Astrocyte (in vitro differentiated cells and primary cell): ENCODE measurements around the gene HMOX2. TPM values are rescaled to one million over a fixed set of nuclear protein-coding genes. Genes with fewer than 3 reads are reported as not detected.

Experiments used
- DNase-seq: peaks from one replicate; pipeline ENCODE4 v3.0.0-alpha.2; 2010; ENCODE audit warnings: low read depth
- FAIRE-seq: peaks from 2 replicates; lab custom pipeline; 2011; peaks lifted over from hg19 to GRCh38; lab: Jason Lieb, UNC
- H2AFZ ChIP-seq: 2 replicates; pipeline ENCODE4 v1.6.0; 2012; ENCODE audit warnings: low read depth, low read length, inconsistent platforms
- H3K27ac ChIP-seq: 2 replicates; pipeline ENCODE4 v1.5.1; 2011; ENCODE audit warnings: low read depth, low read length, inconsistent platforms
- H3K27me3 ChIP-seq: 2 replicates; pipeline ENCODE4 v1.6.0; 2011; ENCODE audit warnings: low read length, inconsistent platforms; ENCODE audit not compliant: insufficient read depth
- H3K36me3 ChIP-seq: 2 replicates; pipeline ENCODE4 v1.5.1; 2011; ENCODE audit warnings: low read length, inconsistent platforms; ENCODE audit not compliant: insufficient read depth
- H3K4me1 ChIP-seq: 2 replicates; pipeline ENCODE4 v1.5.1; 2011; ENCODE audit warnings: low read length, inconsistent platforms; ENCODE audit not compliant: insufficient read depth
- H3K4me2 ChIP-seq: 2 replicates; pipeline ENCODE4 v1.6.0; 2012; ENCODE audit warnings: low read length, inconsistent platforms
- H3K4me3 ChIP-seq: 2 replicates; pipeline ENCODE4 v1.5.1; 2011; ENCODE audit warnings: low read depth, mild to moderate bottlenecking, low read length, inconsistent platforms; ENCODE audit not compliant: insufficient read depth
- H3K79me2 ChIP-seq: 2 replicates; pipeline ENCODE4 v1.6.0; 2012; ENCODE audit warnings: mild to moderate bottlenecking, low read length, inconsistent platforms; ENCODE audit not compliant: insufficient read depth
- H3K9ac ChIP-seq: 2 replicates; pipeline ENCODE4 v1.6.0; 2012; ENCODE audit warnings: mild to moderate bottlenecking, low read length, inconsistent platforms
- H3K9me3 ChIP-seq: 2 replicates; pipeline ENCODE4 v1.5.1; 2012; ENCODE audit warnings: low read depth, mild to moderate bottlenecking, low read length, inconsistent platforms; ENCODE audit not compliant: insufficient read depth
- H4K20me1 ChIP-seq: 2 replicates; pipeline ENCODE4 v1.6.0; 2012; ENCODE audit warnings: low read length, inconsistent platforms; ENCODE audit not compliant: insufficient read depth
- H3K27ac Mint-ChIP-seq: one replicate; pipeline ENCODE4 v1.8.0; 2021; ENCODE audit warnings: mild to moderate bottlenecking, mixed read lengths; ENCODE audit not compliant: unreplicated experiment
- H3K27me3 Mint-ChIP-seq: one replicate; pipeline ENCODE4 v1.8.0; 2021; ENCODE audit warnings: low read depth, mixed read lengths; ENCODE audit not compliant: unreplicated experiment
- H3K36me3 Mint-ChIP-seq: one replicate; pipeline ENCODE4 v1.8.0; 2021; ENCODE audit warnings: low read depth, mixed read lengths; ENCODE audit not compliant: unreplicated experiment
- H3K4me1 Mint-ChIP-seq: one replicate; pipeline ENCODE4 v1.8.0; 2021; ENCODE audit warnings: low read depth, mixed read lengths; ENCODE audit not compliant: unreplicated experiment
- H3K4me3 Mint-ChIP-seq: one replicate; pipeline ENCODE4 v1.8.0; 2021; ENCODE audit warnings: mild to moderate bottlenecking, moderate library complexity, mixed read lengths; ENCODE audit not compliant: unreplicated experiment
- H3K9me3 Mint-ChIP-seq: one replicate; pipeline ENCODE4 v1.8.0; 2021; ENCODE audit warnings: mild to moderate bottlenecking, mixed read lengths; ENCODE audit not compliant: unreplicated experiment
- EZH2 ChIP-seq: IDR thresholded peaks from 2 replicates; pipeline ENCODE4 v1.6.1; 2012; ENCODE audit warnings: mild to moderate bottlenecking, low read length, inconsistent platforms; ENCODE audit not compliant: insufficient read depth
- total RNA-seq: library from RNA; stranded (reverse); gene quantifications from 2 replicates; pipeline ENCODE4 v1.2.1, GENCODE V29; 2021
- TF ChIP-seq, protein P1 (sequence below): IDR thresholded peaks from 2 replicates; pipeline ENCODE4 v1.5.1; 2011; ENCODE audit warnings: low read depth, mild to moderate bottlenecking, inconsistent platforms, low read length, moderate library complexity; ENCODE audit not compliant: insufficient read depth

Gene HMOX2
- total RNA-seq, 1 donor from 2014 or later: 64.9 TPM

DNA sequence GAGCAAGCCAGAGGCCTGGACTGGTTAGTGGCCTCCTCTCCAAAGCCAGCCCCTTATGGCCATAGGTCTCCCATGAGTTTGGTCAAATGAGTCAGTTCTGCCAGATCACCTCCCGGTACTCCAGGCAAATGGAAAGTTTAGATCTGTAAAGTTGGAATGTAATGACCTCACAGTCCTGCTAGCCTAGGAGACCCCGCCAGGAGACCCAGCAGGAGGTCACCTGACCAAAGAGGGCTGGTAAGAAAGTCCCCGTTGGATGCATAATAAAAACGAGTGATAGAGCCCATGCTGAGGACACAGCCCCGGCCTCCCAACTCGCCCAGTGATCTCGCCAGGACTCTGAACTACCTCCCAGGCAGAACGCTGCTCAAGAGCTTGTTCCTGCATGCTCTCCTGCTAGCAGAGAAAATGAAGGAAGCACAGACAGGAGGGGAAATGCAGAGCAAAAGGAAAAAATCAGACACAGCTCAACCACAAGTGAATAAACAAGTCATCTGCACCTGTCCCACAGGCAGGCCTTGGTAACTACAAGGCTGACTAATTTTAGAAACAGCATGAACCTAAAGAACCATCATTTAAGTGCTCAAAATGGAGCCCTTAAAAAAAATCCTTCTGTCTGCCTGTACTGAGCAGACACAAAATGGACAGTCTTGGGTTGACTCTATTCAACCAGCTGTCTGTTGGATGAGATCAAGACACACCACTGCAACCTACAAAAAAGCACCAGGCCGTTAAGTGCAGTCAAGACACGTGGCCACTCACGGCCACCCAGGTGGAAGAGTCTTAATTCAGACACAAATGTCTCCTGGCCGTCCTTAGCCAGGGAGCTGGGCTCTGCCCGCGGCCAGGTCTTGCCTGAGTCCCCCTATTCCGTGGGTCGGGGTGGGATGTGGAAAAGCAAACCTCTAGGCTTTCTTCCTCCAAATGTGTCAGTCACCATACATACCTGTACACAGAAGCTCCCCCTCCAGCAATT is 53.2 kb downstream of the HMOX2 start:
- H3K4me1 Mint-ChIP-seq: peaks cover 26% of the 10 kb centered on the region
- TF ChIP-seq, protein P1, sequence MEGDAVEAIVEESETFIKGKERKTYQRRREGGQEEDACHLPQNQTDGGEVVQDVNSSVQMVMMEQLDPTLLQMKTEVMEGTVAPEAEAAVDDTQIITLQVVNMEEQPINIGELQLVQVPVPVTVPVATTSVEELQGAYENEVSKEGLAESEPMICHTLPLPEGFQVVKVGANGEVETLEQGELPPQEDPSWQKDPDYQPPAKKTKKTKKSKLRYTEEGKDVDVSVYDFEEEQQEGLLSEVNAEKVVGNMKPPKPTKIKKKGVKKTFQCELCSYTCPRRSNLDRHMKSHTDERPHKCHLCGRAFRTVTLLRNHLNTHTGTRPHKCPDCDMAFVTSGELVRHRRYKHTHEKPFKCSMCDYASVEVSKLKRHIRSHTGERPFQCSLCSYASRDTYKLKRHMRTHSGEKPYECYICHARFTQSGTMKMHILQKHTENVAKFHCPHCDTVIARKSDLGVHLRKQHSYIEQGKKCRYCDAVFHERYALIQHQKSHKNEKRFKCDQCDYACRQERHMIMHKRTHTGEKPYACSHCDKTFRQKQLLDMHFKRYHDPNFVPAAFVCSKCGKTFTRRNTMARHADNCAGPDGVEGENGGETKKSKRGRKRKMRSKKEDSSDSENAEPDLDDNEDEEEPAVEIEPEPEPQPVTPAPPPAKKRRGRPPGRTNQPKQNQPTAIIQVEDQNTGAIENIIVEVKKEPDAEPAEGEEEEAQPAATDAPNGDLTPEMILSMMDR: no peak
- no peak for TF ChIP-seq EZH2
- Histone ChIP-seq H3K4me2 (peak overlapping the region; percentile 72), H3K79me2 (peaks cover 11% of the 10 kb centered on the region), H3K27ac (peak overlapping the region; percentile 52), H2AFZ (no peak overlapping the region), H3K4me1 (peaks cover 11% of the 10 kb centered on the region), H3K4me3 (no peak overlapping the region), H3K36me3 (no peaks in the 10 kb centered on the region), H4K20me1 (peaks cover 48% of the 10 kb centered on the region), H3K27me3 (no peaks in the 10 kb centered on the region), H3K9ac (peak overlapping the region; percentile 6), H3K9me3 (no peaks in the 10 kb centered on the region)
- H3K4me3 Mint-ChIP-seq: peak overlapping the region; percentile 75
- H3K36me3 Mint-ChIP-seq: peaks cover 20% of the 10 kb centered on the region
- peak overlapping the region; percentile 98 for H3K27ac Mint-ChIP-seq
- H3K9me3 Mint-ChIP-seq: no peaks in the 10 kb centered on the region
- H3K27me3 Mint-ChIP-seq: no peaks in the 10 kb centered on the region
- FAIRE-seq (no peak), DNase-seq (peak; percentile 83)

DNA sequence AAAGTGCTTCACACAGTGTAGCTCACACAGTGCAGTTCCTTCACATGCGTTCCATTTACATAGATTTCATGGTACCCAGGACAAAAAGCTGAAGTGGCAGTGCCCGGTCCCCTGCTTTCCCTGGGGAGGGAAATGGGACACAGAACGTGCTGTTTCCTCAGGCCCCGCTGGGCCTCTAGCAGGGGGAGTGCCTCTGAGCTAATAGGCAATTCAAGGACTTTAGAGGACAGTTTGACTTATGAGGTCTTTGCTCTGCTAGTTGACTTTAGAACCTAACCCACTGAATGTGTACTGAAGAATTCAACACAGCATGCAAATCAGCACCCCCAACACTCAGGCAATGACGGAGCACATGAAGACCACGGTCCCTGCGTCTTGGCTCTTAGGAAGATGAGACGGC is 55.6 kb downstream of the HMOX2 start:
- DNase-seq (no peak), FAIRE-seq (no peak)
- TF ChIP-seq, protein P1: no peak
- no peak for TF ChIP-seq EZH2
- Mint-ChIP-seq H3K9me3 (no peaks in the 10 kb centered on the region), H3K27ac (no peak overlapping the region), H3K4me1 (peaks cover 30% of the 10 kb centered on the region), H3K4me3 (no peak overlapping the region), H3K27me3 (no peaks in the 10 kb centered on the region), H3K36me3 (peaks cover 25% of the 10 kb centered on the region)
- Histone ChIP-seq H3K9me3 (no peaks in the 10 kb centered on the region), H2AFZ (no peak overlapping the region), H3K36me3 (no peaks in the 10 kb centered on the region), H3K79me2 (peaks cover 22% of the 10 kb centered on the region), H3K9ac (no peak overlapping the region), H3K27ac (no peak overlapping the region), H3K27me3 (no peaks in the 10 kb centered on the region), H3K4me1 (peaks cover 11% of the 10 kb centered on the region), H4K20me1 (peaks cover 41% of the 10 kb centered on the region), H3K4me3 (no peak overlapping the region), H3K4me2 (no peak overlapping the region)

DNA sequence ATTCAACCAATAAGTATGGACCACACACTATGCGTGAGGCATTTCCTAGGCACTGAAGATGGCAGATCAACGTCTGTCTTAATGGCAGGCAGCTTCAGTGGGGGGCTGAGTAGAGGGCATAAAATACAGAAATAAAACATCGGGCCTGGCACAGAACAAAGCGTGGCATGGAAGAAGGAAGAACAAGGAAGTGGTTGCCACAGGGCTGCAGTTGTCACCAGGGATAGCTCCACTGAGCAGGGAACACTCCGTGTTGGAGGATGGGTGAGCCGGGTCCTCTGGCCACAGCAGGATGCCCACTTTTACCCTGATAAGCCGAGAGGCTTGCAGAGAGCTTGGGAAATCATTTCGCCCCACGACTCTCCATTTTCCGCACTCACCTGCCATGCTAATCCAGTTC is 56.0 kb downstream of the HMOX2 start:
- no peak overlapping the region for H3K4me2 ChIP-seq
- Mint-ChIP-seq H3K4me3 (no peak overlapping the region), H3K27ac (no peak overlapping the region), H3K36me3 (peaks cover 26% of the 10 kb centered on the region), H3K9me3 (no peaks in the 10 kb centered on the region), H3K27me3 (no peaks in the 10 kb centered on the region), H3K4me1 (peaks cover 33% of the 10 kb centered on the region)
- H3K27me3 ChIP-seq: no peaks in the 10 kb centered on the region
- H4K20me1 ChIP-seq: peaks cover 41% of the 10 kb centered on the region
- no peak overlapping the region for H3K27ac ChIP-seq
- no peak overlapping the region for H3K9ac ChIP-seq
- H3K9me3 ChIP-seq: no peaks in the 10 kb centered on the region
- H3K36me3 ChIP-seq: no peaks in the 10 kb centered on the region
- no peak overlapping the region for H3K4me3 ChIP-seq
- peaks cover 26% of the 10 kb centered on the region for H3K79me2 ChIP-seq
- peaks cover 11% of the 10 kb centered on the region for H3K4me1 ChIP-seq
- TF ChIP-seq EZH2: no peak
- TF ChIP-seq, protein P1: no peak
- DNase-seq (no peak), FAIRE-seq (no peak)
- H2AFZ ChIP-seq: no peak overlapping the region
